ENCODE results near the gene ENOX1.

- no peak for TF ChIP-seq EZH2 (IDR thresholded peaks at IDR 0.05)
- no peak for TF ChIP-seq CTCF (IDR thresholded peaks at IDR 0.05)
- TF ChIP-seq EZH2phosphoT487 (IDR thresholded peaks at IDR 0.05) = no peak
Measured at GRCh38 chr13:43397111-43397510, 389.7 kb downstream of the ENOX1 start.
